Caco-2 (cell line): ENCODE data around the gene DNAAF9. TPM values are rescaled to one million over a fixed set of nuclear protein-coding genes. Genes with fewer than 3 reads are reported as not detected.

Experiments
- Bru-seq: library from RNA; stranded (reverse); fragments of 400-500 nt; gene quantifications from one replicate; lab custom pipeline; 2021; lab: Mats Ljungman, UMichigan
- BruChase-seq, 2 experiments: library from RNA; stranded (reverse); fragments of 400-500 nt; gene quantifications; one replicate each; lab custom pipeline; 2021; lab: Mats Ljungman, UMichigan
- BruUV-seq: library from RNA; stranded (reverse); fragments of 400-500 nt; replicated peaks from 2 replicates; lab custom pipeline; 2021; lab: Mats Ljungman, UMichigan
- CTCF ChIA-PET: fragments of 300-600 bp; sonication (Branson Sonifier 250); formaldehyde crosslinking; loops from one replicate; lab custom pipeline; 2022; ENCODE audit warnings: antibody characterized with exemption; lab: Charles Lee
- POLR2A ChIA-PET: fragments of 300-600 bp; sonication (Branson Sonifier 250); formaldehyde crosslinking; loops from one replicate; lab custom pipeline; 2022; ENCODE audit warnings: antibody characterized with exemption; lab: Charles Lee
- DNase-seq, 2 experiments: peaks; one replicate each; pipeline versions ENCODE4 v3.0.0 to v3.0.0-alpha.2; 2020 to 2022
- H3K27me3 ChIP-seq: replicated peaks from 2 replicates; pipeline ENCODE4 v1.6.0; 2011; ENCODE audit warnings: low read length; ENCODE audit not compliant: control insufficient read depth, insufficient read depth
- H3K36me3 ChIP-seq: 2 replicates; pipeline ENCODE4 v1.5.1; 2011; ENCODE audit warnings: low read length; ENCODE audit not compliant: control insufficient read depth, insufficient read depth
- H3K4me1 ChIP-seq: fragments of 250-450 bp; sonication (Bioruptor Pico); 2 replicates; pipeline ENCODE4 v1.5.1; 2020; ENCODE audit warnings: mild to moderate bottlenecking
- H3K4me3 ChIP-seq: 2 replicates; pipeline ENCODE4 v1.5.1; 2011; ENCODE audit warnings: low read depth, mild to moderate bottlenecking, control low read depth, low read length
- H3K9me3 ChIP-seq: fragments of 250-450 bp; sonication (Bioruptor Pico); 2 replicates; pipeline ENCODE4 v1.5.1; 2020; ENCODE audit warnings: mild to moderate bottlenecking, moderate library complexity
- H3K27ac Mint-ChIP-seq: one replicate; pipeline ENCODE4 v1.8.0; 2022; ENCODE audit warnings: mixed read lengths; ENCODE audit not compliant: unreplicated experiment
- H3K27me3 Mint-ChIP-seq: one replicate; pipeline ENCODE4 v1.8.0; 2022; ENCODE audit warnings: mixed read lengths; ENCODE audit not compliant: insufficient read depth, unreplicated experiment
- H3K36me3 Mint-ChIP-seq: one replicate; pipeline ENCODE4 v1.8.0; 2022; ENCODE audit warnings: mild to moderate bottlenecking, mixed read lengths; ENCODE audit not compliant: insufficient read depth, unreplicated experiment
- H3K4me1 Mint-ChIP-seq: one replicate; pipeline ENCODE4 v1.8.0; 2022; ENCODE audit warnings: low read depth, mixed read lengths; ENCODE audit not compliant: unreplicated experiment
- H3K4me3 Mint-ChIP-seq: one replicate; pipeline ENCODE4 v1.8.0; 2022; ENCODE audit warnings: mild to moderate bottlenecking, moderate library complexity, mixed read lengths; ENCODE audit not compliant: unreplicated experiment
- H3K9me3 Mint-ChIP-seq: one replicate; pipeline ENCODE4 v1.8.0; 2022; ENCODE audit warnings: mixed read lengths; ENCODE audit not compliant: unreplicated experiment
- CTCF ChIP-seq, 2 experiments: fragments of 200-600 bp in 1 of 2; IDR thresholded peaks; 1 replicate in 1 of 2; 2 replicates in 1 of 2; pipeline versions ENCODE4 v1.5.1 to v1.8.0; 2011 to 2022; ENCODE audit warnings: antibody characterized with exemption in 1 of 2, control low read depth in 1 of 2, inconsistent platforms in 1 of 2, low read depth in 1 of 2, low read length in 1 of 2, mild to moderate bottlenecking in 1 of 2, moderate library complexity in 1 of 2; ENCODE audit not compliant: insufficient read depth in 1 of 2, severe bottlenecking in 1 of 2, unreplicated experiment in 1 of 2
- intact Hi-C: fragments of 100-400 bp; cut with micrococcal nuclease; formaldehyde crosslinking; loops from one replicate; pipeline ENCODE4 v1.10.0; 2022; ENCODE audit not compliant: unreplicated experiment
- long read RNA-seq: library from polyadenylated mRNA; stranded (forward); transcript quantifications from one replicate; pipeline ENCODE4 v2.0.0, GENCODE V29; 2022
- total RNA-seq: library from RNA; stranded (reverse); gene quantifications from 2 replicates; pipeline ENCODE4 v1.2.3, GENCODE V29; 2022

Gene DNAAF9
- total RNA-seq = not detected in 2 replicates
- Bru-seq, nascent RNA = percentile 5 among the genes with signal in this experiment
- percentile 3 among the genes with signal in this experiment for BruChase-seq, experiment 1, labeled RNA remaining after a 2-hour chase
- BruChase-seq, experiment 2, labeled RNA remaining after a 6-hour chase = percentile 2 among the genes with signal in this experiment
- long read RNA-seq = 0 reads

- no peak for TF ChIP-seq CTCF (IDR thresholded peaks at IDR 0.05; ENCODE audit: insufficient read depth in 1 of 2, low read depth in 1 of 2, low read length in 1 of 2, severe bottlenecking in 1 of 2, unreplicated experiment in 1 of 2)
- no peak for DNase-seq
- Mint-ChIP-seq H3K27me3 (no peaks in the 10 kb centered on the region), H3K4me3 (no peak within 1 kb of the TSS), H3K4me1 (peaks cover 16% of the 10 kb centered on the region), H3K9me3 (no peaks in the 10 kb centered on the region), H3K27ac (peak within 1 kb of the TSS; percentile 10), H3K36me3 (no peaks in the 10 kb centered on the region)
- Histone ChIP-seq H3K4me1 (peaks cover 20% of the 10 kb centered on the region), H3K36me3 (no peaks in the 10 kb centered on the region), H3K9me3 (no peaks in the 10 kb centered on the region), H3K27me3 (no peaks in the 10 kb centered on the region), H3K4me3 (no peak within 1 kb of the TSS)
- intact Hi-C loops = no loop called here
- ChIA-PET CTCF (no interaction called here), POLR2A (no interaction called here)
- no TSS peak for BruUV-seq
Measured at GRCh38 chr20:3407040-3407770, at the start of gene DNAAF9. TSS of gene DNAAF9 (minus strand) at chr20:3407669. CDS start at chr20:3407557, 112 bp downstream.

GRCh38 chr20:3456648-3457047 is 49.2 kb upstream of the DNAAF9 start:
- ChIA-PET POLR2A (no interaction called here), CTCF (no interaction called here)
- H3K4me1 Mint-ChIP-seq = no peaks in the 10 kb centered on the region
- no peak overlapping the region for H3K4me3 Mint-ChIP-seq
- Histone ChIP-seq H3K4me1 (no peaks in the 10 kb centered on the region), H3K9me3 (no peaks in the 10 kb centered on the region), H3K4me3 (no peak overlapping the region), H3K36me3 (no peaks in the 10 kb centered on the region), H3K27me3 (no peaks in the 10 kb centered on the region)
- no peaks in the 10 kb centered on the region for H3K36me3 Mint-ChIP-seq
- no TSS peak for BruUV-seq
- no peak for TF ChIP-seq CTCF (IDR thresholded peaks at IDR 0.05; ENCODE audit: insufficient read depth in 1 of 2, low read depth in 1 of 2, low read length in 1 of 2, severe bottlenecking in 1 of 2, unreplicated experiment in 1 of 2)
- intact Hi-C loops = no loop called here
- H3K27ac Mint-ChIP-seq = no peak overlapping the region
- no peaks in the 10 kb centered on the region for H3K9me3 Mint-ChIP-seq
- no peak for DNase-seq
- no peaks in the 10 kb centered on the region for H3K27me3 Mint-ChIP-seq

- Mint-ChIP-seq H3K36me3 (no peaks in the 10 kb centered on the region), H3K27ac (no peak overlapping the region), H3K27me3 (no peaks in the 10 kb centered on the region), H3K4me3 (no peak overlapping the region), H3K4me1 (no peaks in the 10 kb centered on the region), H3K9me3 (no peaks in the 10 kb centered on the region)
- intact Hi-C loops = no loop called here
- no peak for TF ChIP-seq CTCF (IDR thresholded peaks at IDR 0.05; ENCODE audit: insufficient read depth in 1 of 2, low read depth in 1 of 2, low read length in 1 of 2, severe bottlenecking in 1 of 2, unreplicated experiment in 1 of 2)
- H3K36me3 ChIP-seq = no peaks in the 10 kb centered on the region
- no peak overlapping the region for H3K4me3 ChIP-seq
- no peaks in the 10 kb centered on the region for H3K27me3 ChIP-seq
- ChIA-PET CTCF (no interaction called here), POLR2A (no interaction called here)
- BruUV-seq = no TSS peak
- H3K4me1 ChIP-seq = no peaks in the 10 kb centered on the region
- no peak for DNase-seq
- no peaks in the 10 kb centered on the region for H3K9me3 ChIP-seq
Measured at GRCh38 chr20:3454831-3455230, 47.4 kb upstream of the DNAAF9 start.
